Measurements from ENCODE around the gene POR. TPM values are rescaled to one million over a fixed set of nuclear protein-coding genes. Genes with fewer than 3 reads are reported as not detected.

Gene POR
- total and polyA plus RNA-seq, 8 donors, result 41.4 to 210 (median 52.1) TPM

- intact Hi-C loops (cut with DNase I), result loop anchor here in 1 of 2 donors (10.0 kb wide), 1 partner anchor 110 kb away; the partner anchor contains the start of gene TMEM120A
- H3K27ac ChIP-seq, result no peak overlapping the region
- no peak overlapping the region for H3K4me3 ChIP-seq
- ATAC-seq (no peak), DNase-seq (no peak)
- H3K4me1 ChIP-seq, result peaks cover 9 to 14% of the 10 kb centered on the region in 2 donors
- H3K36me3 ChIP-seq, result peaks cover 0 to 79% of the 10 kb centered on the region in 2 donors
- TF ChIP-seq CTCF (IDR thresholded peaks at IDR 0.05), result no peak
- H3K27me3 ChIP-seq, result no peaks in the 10 kb centered on the region
- no peaks in the 10 kb centered on the region for H3K9me3 ChIP-seq
Measured at GRCh38 chr7:75885036-75885435, 29.9 kb upstream of the POR start.

- intact Hi-C loops (cut with DNase I), result loop anchor here in 1 of 2 donors (10.0 kb wide), 1 partner anchor 107 kb away; the partner anchor contains the start of gene TMEM120A
- no peak for DNase-seq
- Histone ChIP-seq H3K9me3 (no peaks in the 10 kb centered on the region), H3K27ac (no peak overlapping the region), H3K27me3 (no peaks in the 10 kb centered on the region), H3K4me1 (peaks cover 11 to 13% of the 10 kb centered on the region in 2 donors), H3K4me3 (no peak overlapping the region), H3K36me3 (peaks cover 0 to 63% of the 10 kb centered on the region in 2 donors)
- ATAC-seq, result peak; percentile 45
- TF ChIP-seq CTCF (IDR thresholded peaks at IDR 0.05), result no peak
Measured at GRCh38 chr7:75887669-75888369, 27.1 kb upstream of the POR start.

GRCh38 chr7:75888464-75889222 lies 26.3 kb upstream of the POR start:
- intact Hi-C loops (cut with DNase I), result loop anchor here in 1 of 2 donors (10.0 kb wide), 1 partner anchor 106 kb away; the partner anchor contains the start of gene TMEM120A

GRCh38 chr7:75889223-75889825 lies 25.6 kb upstream of the POR start:
- H3K9me3 ChIP-seq, result no peaks in the 10 kb centered on the region
- H3K36me3 ChIP-seq, result peaks cover 0 to 48% of the 10 kb centered on the region in 2 donors
- intact Hi-C loops (cut with DNase I), result loop anchor here in 1 of 2 donors (10.0 kb wide), 1 partner anchor 105 kb away; the partner anchor contains the start of gene TMEM120A
- TF ChIP-seq CTCF (IDR thresholded peaks at IDR 0.05), result no peak
- no peaks in the 10 kb centered on the region for H3K27me3 ChIP-seq
- no peak overlapping the region for H3K27ac ChIP-seq
- ATAC-seq (no peak), DNase-seq (no peak)
- H3K4me3 ChIP-seq, result no peak overlapping the region
- H3K4me1 ChIP-seq, result peaks cover 11 to 14% of the 10 kb centered on the region in 2 donors

More at GRCh38 chr7:75888464-75889222, 26.3 kb upstream of the POR start:
- peak in 1 of 4 donors; percentile 52 for DNase-seq
- no peak for TF ChIP-seq CTCF (IDR thresholded peaks at IDR 0.05)
- ATAC-seq, result peak; percentile 28
- no peak overlapping the region for H3K4me3 ChIP-seq
- H3K36me3 ChIP-seq, result peaks cover 0 to 55% of the 10 kb centered on the region in 2 donors
- H3K9me3 ChIP-seq, result no peaks in the 10 kb centered on the region
- H3K4me1 ChIP-seq, result peaks cover 11 to 14% of the 10 kb centered on the region in 2 donors
- no peaks in the 10 kb centered on the region for H3K27me3 ChIP-seq
- no peak overlapping the region for H3K27ac ChIP-seq

Measured in left lung (tissue), 10 donors.